Activated CD8-positive, alpha-beta memory T cell treated with anti-CD3 and anti-CD28 coated beads for 24 hours (primary cell): ENCODE results near the gene SLC20A1.

Source experiments
- DNase-seq: peaks from one replicate; pipeline ENCODE4 v3.0.0-alpha.2; 2020

Gene SLC20A1

DNA sequence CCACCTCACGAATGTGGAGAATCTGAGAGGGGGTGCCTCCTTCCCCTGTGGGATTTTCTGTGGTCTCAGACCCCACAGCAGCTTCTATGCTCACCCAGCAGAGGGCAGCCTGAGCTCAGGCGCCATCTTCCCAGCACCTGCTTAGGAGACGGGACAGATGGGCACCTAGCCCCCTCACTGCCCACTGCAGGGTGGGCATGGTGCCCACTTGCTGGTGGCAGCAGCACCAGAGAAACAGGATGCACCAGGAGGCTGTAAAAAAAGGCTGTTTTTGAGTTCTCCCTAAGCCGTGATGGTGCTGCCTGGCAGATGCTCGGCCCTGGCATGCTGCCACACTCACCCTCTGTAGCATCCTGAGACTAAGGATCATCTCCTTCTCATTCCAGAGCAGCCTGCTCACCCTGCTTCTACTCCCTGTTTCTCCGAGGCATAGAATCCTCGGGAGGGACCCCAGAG is 19.1 kb upstream of the SLC20A1 start:
- DNase-seq = peak; percentile 84

DNA sequence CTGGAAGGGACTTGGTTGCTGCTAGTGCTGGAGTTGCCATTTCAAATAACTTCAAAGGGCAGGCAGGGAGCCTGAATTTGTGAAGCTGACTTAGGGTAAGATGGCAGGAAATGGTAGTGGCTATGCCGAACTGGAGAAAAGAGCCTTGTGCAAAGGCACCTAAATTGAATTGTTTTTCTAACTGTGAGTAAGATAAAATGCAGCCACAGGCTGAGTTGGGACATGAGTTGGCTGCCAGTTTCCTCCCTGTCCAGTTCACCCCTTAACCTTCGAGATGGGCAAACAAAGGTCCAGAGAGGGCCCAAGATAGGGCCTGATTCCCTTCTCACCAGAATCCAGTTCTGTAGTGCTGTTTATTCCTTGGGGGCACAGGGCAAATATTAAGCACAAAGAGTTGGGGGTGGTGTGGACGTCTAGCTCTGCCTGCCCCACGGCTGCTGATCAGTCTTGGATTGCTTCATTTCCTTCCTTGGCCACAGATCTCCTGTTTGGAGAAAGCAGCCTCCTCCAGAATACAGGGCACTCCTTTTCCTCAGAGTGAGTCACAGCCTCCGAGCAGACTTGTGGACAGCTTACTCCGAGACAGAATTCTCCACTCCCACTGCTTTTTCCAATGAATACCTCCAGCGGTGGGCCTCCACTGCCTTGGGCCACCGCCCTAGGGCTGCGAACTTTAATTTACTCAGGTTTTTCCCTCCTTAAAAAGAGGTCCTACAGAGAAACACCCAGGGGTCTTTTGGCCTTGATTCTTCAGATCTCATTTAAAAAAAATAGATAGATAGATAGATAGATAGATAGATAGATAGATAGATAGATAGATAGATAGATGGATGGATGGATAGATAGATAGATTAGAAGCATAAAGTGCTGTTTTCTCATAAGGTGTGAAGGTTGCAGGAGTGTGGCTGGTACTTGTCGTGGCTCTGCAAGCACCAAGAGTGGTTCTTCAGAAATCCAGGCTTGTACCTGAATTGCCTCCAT is 18.4 kb upstream of the SLC20A1 start:
- DNase-seq = no peak

DNA sequence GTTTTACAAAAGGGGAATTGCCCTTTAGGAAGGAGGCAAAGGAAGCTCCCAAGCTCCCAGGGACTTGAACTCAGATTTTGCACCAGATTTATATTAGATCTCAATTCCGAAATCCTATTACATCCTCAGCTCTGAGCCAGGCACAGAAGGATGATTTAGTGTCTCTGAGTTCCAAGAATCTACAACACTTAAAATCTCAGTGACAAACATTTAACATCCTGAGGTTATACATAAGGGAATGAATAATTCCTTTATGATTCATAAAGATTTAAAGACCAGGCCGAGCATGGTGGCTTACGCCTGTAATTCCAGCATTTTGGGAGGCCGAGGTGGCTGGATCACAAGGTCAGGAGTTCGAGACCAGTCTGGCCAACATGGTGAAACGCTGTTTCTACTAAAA is 16.5 kb upstream of the SLC20A1 start:
- DNase-seq = no peak

DNA sequence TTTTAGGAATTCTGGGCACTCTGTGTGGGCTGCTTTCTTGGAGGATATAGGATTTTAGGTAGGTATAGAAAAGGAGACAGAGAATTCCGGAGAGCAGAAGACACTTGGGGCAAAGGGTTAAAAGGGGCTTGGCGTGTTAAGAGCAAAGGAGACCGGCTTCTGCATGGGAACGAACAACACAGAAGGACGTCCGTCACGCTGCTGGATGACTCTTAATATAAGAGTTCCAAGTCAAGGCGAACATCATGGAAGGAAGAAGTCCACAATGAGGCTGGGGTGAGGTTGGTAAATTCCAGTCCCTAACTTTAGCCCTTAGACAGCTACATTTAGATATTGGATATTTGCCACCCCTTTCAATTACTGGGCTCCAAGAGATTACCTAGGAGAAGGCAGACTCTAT is 15.9 kb upstream of the SLC20A1 start:
- DNase-seq = no peak

DNA sequence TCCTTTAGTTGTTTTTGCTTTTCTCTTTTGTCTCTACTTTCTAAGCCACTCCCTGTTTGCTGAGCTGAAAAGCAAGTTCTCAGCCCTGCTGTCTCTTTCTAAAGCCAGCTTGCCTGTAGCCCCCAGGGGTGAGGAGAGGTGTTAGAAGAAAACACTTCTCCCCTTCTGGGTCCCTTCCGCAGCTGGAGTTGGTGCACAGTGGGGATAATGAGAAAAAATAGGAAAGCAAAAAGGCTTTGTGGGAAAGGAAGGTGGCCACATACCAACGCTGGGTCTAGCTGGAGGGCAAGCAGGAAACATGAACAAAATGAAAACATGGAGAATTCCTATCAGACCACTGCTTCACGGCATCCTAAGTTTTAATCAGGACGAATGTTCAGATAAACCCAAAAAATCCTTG is 15.5 kb upstream of the SLC20A1 start:
- no peak for DNase-seq

DNA sequence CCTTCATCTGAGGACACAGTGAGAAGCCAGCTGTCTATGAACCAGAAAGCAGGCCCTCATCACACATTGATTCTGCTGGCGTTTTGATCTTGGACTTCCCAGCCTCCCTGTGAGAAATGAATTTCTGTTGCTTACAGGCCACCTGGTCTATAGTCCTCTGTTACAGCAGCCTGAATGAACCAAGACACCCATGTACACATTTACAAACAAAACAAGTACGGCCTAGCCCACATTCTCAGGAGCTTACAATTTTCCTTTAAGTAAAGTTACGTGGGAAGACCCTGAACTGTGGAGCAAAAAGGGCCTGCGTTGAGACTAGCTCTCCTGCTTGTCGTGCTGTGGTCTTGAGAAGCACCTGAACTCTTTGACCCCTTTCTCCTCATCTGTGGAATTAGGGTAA is 12.0 kb upstream of the SLC20A1 start:
- no peak for DNase-seq

DNA sequence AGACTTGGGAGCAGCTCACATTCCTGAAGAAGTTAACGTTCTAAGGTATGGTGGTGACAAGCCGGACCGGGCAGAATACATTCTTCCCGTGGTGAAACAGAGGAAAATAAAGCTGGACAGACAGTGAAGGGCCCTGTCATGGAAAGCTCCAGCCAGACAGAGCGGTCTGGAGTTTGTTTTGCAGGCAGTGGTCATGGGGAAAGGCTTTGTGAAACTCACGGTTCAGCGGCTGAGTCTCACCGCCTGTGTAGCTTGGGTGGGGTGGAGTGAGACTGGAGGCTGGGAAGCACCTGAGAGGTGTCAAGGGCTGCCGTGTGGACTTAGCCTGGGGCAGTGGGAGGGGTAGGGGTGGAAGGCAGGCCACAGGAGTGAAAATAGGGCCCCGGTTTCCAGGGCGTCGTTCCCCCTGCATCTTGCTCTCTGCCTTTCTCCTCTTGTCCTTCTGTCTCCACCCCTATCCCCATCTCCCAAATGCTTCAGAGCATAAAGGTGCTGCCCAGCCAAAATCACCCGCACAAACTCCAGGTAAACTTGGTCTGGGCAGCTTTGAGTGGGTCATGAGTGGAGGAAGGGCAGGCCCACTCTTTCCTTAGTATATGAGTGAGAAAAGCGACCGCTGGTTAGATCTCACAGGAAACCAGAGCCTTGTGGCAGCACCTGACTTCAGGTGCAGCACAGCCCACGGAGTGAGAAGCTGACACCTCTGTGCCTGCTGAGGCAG is 11.4 kb upstream of the SLC20A1 start:
- DNase-seq = no peak

DNA sequence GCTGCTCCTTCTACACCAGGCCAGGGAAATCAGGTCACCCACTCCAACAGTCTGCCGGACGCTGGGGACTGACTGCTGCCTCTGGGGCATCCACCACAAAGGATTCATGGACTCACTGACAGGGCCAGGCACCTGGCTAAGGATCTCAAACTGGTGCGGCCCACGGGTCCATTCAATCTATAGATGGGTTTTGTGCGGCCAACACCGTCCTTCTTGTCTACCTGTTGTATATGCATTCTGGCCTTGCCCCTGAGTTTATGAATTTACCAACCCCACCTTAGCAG is 10.9 kb upstream of the SLC20A1 start:
- DNase-seq = no peak

DNA sequence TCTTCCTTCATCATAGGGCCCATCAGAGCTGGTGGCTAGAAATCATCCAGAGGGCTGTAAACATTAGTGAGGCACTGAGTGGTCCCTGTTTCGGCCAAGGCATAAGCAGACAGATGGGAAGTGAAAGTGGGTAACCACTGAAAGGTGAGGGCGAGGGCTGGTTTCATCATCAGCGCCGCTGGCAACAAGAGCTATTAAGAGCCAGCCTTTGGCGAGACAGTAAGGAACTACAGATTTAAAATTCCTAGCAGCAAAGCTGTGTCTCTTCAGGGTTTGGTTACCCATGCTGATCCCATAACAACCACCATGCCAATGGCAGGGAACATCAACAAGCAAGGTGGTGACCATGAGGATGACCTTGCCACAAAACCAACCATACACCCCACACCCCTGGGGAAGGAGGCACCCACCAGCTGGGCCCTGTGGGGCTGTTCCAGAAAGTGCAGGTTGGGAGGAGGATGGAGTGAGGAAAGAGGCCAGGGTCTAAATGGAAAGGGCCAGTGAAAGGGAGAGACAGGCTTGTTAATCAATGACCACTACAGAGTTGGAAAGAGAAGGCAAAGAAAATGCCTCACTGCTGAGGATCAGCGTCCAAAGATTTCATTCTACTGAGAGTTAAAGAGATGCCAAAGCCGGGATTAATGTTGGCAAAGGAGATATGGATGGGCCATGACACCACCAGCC is 9.0 kb upstream of the SLC20A1 start:
- no peak for DNase-seq

DNA sequence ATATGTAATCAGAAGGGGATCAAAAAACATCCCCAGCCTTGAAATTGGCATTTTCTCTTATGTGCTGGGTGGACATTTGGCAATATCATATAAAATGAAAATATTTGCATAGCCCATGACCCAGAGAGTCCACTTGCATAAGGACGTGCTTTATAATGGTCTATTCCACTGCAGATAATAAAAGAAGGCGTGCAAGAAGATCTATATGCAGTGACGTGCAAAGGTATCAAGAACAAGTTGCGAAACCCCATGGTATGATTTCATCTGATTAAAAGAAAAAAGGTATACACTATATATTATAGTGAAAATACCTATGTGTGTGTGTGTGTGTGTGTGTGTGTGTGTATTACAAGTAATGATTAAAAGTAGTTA is 8.5 kb upstream of the SLC20A1 start:
- DNase-seq = no peak

DNA sequence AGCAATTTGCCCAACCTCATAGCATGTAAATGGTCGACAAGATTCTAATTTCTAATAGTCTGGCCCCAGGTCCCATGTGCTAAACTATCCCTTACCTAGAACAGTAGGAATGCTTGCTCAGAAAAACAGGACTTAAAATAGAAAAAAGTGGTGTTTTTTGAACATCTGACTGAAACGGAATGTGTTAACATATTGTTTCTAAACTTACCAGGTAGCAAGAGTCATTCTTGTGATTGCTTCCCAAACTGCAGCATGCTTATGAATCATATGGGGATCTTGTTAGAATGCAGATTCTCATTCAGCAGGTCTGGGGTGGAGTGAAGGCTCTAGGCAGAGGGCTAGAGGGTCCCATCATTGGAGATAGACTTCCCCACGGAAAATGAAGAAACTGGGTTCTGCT is 5.8 kb upstream of the SLC20A1 start:
- DNase-seq = no peak

DNA sequence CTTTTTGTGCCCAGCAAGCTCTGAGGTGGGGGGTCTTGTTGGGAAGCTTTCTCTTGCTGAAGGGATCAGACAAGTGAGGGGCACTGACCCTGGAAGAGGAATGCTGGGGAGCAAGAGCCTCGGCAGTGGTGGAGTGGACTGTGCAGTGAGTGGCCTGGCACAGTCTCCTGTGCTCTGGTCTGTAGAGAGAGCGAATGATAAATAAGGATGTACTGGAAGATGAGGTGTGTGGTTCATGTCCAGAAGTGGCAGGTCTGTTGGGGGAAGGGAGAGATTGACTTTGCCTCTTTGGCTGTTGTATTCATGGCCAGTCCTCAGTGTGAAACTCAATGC is 5.3 kb upstream of the SLC20A1 start:
- no peak for DNase-seq

DNA sequence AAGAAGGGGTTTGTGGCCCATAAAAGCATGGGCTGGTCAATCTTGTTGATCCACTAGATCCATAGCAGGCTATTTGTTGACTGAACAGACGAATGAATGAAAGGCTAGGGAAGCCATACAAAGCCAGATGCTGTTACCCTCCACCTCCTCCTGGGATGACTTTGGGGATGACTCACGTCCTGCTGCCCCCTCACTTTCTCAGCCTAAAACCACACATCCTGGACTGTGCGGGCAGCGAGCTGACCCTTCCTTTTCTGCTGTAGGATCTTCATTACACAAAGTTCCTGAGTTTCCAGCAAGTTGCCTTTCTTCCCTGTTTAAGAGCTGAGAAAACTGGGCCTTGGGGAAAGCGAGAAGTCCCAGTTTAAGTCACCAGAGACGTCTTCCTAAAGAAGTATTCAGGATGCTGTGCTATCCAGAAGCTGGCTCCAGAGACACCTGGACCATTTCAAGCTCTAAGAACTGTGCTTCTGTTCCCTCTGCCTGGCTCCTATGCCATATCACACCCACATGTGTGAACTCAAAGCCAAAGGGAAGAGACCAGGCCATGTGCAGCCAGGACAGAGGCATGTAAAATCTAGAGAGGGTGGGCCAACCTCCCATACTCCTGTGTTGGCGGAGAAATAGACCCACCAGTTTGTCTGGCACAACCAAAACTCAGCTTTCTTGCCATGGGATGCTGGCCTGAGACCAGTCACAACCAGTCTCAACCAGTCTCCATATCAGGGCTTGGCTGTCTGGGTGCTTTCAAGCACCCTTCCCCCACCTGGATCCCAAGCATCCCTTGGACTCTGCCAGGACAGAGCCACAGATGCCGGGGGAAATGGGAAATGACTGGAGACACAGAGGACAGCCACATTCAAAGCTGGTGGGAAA is 4.7 kb upstream of the SLC20A1 start:
- peak; percentile 56 for DNase-seq

DNA sequence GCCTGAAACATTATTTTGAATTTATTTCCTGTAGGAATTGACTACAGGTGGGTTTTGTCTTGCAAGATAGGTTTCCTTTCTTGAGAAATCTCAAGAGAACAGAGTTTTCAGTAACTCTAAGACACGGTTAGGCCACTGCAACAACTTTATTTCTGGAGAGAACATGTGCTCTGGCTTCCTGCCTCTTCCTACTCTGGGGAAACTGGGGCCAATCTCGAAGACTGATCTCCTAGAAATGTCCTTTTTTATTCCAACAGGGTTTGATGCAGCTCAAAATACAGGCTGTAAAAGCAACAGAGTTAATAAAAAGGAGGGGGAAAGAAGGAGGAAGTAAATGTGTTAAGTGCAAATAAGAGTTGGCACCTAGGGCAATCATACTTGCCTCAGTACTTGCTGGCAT is 4.0 kb upstream of the SLC20A1 start:
- no peak for DNase-seq

DNA sequence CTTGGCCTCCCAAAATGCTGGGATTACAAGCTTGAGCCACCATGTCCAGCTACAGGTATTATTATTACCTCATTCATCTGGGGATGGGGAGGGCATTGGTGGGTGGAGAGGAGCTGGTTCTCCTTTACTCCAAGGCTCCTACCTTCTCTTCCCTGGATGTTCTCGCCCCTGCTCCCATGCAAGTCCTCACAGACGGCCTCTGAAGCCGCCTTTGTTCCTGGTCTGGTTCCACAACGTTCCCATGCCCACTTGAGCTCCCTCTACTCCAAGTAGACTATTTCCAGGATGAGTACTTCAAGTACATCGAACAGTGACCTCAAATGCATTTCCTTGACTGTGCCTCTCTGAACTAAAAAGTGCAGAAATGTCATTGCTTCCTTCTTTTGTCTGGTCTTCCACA is 3.2 kb upstream of the SLC20A1 start:
- no peak for DNase-seq

DNA sequence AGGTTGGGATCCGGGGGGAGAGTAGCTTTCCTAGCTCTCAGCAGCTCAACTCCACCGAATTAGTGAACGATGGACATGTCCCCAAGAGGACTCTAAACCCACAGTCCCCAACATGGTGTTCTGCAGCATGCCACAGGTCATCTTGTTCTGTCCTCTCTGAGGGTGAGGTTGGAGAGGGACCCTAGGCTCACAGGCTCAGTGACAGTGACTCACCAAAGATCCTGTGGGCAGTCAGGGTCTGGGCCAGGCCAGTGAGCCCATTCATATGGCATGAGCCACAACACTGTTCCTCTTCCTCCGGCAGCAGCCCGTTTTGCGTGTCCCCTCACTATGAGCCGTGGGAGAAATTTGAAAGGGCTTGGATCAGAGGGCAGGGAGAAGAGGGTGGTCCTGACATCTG is 2.8 kb upstream of the SLC20A1 start:
- DNase-seq = no peak

DNA sequence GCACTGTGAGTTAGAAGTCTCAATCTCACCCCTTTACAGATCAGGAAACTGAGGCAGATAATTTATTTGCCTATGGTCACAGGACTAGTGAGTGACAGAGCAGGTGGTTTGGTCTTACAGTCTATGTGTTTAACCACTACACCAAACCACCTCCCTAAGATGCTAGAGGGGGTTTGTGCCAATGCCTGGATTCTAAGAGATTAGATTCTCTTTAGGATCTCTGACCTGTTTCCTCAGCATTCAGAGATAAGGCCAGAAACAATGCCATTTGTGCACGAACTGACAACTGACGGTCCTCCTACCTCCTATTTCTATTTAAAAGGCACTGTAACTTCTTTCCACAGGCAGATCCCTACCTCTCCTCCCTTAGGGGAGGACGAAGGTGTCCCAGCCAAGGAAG is 2.3 kb upstream of the SLC20A1 start:
- peak; percentile 43 for DNase-seq

DNA sequence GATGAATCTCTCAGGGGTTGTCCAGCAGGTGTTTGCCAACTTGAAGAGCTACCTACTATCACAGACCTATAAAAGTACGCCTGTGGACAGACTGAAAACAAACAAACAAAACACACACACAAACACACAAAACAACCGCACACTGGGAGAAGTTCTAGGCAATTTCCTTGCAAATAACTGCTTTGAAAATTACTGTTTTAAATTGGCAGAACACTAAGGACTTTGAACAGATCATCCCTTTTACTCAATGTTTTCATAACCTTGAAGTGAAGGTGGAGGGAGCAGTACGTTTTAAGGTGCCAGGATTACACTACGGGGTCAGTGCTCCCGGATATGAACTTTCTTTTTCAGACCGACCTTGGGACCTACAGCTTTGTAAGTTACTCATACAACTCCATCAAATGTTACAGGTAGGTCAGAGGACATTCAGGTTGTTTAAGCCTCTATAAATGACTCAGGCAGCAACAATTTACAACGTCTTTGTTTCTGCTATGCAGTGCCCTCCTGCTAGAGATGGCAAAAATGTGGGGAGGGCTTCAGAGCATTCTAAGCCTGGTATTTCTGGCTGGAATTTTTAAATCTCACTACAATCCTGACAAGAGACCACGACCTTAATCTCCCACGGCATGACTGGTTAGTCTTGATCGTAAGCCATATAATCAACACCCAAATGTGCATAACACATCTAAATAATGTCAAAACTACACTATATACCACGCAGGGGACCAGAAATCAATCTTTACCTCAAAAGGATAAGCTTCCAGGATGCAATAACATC is 1.4 kb upstream of the SLC20A1 start:
- peak; percentile 47 for DNase-seq

DNA sequence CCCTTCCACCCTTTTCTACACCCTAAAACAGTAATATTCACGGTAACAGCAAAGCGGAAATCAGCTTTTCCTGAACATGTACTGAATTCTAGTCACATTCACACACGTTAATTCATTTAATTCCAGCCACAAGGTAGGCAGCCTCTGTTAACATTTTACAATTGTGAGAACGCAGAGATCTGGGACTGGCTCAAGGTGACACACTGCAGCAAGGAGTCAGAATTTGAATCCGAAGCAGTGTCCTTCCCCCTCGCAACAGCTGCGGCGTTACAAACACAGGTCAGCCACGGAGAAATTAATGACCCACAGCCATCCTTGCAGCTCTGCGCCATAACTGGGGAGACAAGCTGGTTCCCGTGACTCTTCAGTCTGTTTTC is 818 bp upstream of the SLC20A1 start:
- DNase-seq = no peak

DNA sequence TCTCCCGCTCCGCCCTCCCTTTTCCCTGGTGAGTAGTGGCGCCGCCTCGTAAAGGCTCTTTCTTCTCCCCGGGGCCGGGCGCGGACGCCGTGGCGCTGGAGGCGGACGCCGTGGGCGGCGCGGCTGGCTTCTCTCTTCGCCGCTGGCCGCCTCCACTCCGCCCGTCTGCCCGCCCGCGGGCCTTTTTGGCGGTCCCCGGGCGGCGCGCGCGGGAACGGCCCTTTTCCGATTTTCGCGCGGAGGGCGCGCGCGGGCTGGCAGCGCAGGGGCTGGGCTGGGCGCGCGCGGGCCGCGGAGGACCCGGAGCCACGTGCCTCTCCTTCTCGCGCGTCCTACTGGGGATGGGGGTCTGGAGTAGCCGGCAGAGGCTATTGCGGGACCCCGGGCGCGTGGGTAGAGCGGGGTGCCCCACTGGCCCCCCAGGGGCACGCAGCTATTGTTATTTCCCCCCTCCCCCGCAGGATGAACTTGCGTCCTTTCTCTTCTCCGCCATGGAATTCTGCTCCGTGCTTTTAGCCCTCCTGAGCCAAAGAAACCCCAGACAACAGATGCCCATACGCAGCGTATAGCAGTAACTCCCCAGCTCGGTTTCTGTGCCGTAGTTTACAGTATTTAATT is 472 bp downstream of the SLC20A1 start:
- no peak for DNase-seq

DNA sequence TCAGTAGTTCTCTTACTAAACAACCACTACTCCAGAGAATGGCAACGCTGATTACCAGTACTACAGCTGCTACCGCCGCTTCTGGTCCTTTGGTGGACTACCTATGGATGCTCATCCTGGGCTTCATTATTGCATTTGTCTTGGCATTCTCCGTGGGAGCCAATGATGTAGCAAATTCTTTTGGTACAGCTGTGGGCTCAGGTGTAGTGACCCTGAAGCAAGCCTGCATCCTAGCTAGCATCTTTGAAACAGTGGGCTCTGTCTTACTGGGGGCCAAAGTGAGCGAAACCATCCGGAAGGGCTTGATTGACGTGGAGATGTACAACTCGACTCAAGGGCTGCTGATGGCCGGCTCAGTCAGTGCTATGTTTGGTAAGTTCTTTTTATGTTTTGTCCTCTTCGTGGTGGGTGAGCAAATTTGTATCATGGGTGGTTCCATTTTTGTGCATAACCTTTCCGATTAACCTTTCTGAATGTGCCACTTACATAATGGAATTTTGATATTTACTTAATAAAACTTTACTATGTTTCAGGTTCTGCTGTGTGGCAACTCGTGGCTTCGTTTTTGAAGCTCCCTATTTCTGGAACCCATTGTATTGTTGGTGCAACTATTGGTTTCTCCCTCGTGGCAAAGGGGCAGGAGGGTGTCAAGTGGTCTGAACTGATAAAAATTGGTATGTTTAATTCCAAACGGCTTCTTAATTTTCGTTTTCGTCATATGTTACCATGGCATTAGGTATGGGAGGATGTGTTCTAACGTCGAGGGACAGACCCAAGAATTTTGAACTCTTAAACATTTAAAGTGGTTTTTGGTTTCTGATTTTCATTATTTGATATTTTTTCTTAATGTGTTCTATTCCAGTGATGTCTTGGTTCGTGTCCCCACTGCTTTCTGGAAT is 1.3 kb downstream of the SLC20A1 start:
- peak; percentile 67 for DNase-seq
